ENCODE measurements around the gene DHCR7. TPM values are rescaled to one million over a fixed set of nuclear protein-coding genes. Genes with fewer than 3 reads are reported as not detected.

DHCR7 gene, protein sequence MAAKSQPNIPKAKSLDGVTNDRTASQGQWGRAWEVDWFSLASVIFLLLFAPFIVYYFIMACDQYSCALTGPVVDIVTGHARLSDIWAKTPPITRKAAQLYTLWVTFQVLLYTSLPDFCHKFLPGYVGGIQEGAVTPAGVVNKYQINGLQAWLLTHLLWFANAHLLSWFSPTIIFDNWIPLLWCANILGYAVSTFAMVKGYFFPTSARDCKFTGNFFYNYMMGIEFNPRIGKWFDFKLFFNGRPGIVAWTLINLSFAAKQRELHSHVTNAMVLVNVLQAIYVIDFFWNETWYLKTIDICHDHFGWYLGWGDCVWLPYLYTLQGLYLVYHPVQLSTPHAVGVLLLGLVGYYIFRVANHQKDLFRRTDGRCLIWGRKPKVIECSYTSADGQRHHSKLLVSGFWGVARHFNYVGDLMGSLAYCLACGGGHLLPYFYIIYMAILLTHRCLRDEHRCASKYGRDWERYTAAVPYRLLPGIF
- 58.3 and 60.4 TPM in 2 replicates for total RNA-seq

DNA sequence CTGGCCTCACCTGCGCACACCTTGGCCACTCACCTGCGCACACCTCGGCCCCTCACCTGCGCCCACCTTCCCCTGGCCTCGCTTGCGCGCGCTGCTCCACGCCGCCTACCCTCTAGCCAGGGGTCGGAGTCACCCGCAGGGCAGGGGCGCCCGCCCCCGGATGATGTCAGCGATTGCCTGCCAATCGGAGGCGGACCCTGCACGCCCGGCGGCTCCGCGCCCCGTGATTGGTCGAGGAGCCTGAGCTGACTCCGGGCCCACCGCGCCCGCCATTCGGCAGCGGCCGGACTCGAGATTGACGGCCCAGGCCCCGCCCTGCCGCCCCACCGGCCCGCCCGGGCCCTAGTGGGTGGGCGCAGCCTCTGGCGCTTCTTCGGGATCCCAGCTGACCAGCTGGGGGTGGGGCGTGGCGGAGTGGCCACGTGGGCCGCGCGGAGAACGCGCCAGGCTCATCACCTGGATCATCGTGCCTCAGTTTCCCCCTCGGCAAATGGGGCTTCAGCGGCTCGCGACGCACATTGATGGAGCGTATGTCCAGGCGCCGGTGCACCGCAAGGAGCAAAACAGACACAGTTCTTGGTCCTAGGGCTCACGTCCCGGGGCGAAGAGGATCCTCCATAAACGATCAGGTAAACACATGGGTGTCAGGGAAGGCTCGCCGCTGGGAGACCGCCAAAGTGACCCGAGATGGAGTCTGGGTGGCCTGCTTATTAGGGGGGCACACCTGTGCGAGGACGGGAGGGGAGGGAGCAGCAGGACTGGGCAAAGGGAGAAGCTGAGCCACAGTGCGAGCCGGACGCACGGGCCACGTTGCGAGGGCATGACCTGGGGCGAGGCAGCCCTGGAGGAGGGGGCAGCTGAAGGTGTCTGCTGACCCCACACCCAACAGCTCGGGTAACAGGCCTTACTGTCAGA, at the start of gene DHCR7:
DHCR7 (minus strand) TSS at position 137 of the 915 bp plus-strand sequence. CDS start 3,441 bp downstream, outside the sequence.
- DNase-seq (ENCODE audit: insufficient read length, low spot score, missing footprints), result peak; percentile 100
- TF ChIP-seq, protein P1, sequence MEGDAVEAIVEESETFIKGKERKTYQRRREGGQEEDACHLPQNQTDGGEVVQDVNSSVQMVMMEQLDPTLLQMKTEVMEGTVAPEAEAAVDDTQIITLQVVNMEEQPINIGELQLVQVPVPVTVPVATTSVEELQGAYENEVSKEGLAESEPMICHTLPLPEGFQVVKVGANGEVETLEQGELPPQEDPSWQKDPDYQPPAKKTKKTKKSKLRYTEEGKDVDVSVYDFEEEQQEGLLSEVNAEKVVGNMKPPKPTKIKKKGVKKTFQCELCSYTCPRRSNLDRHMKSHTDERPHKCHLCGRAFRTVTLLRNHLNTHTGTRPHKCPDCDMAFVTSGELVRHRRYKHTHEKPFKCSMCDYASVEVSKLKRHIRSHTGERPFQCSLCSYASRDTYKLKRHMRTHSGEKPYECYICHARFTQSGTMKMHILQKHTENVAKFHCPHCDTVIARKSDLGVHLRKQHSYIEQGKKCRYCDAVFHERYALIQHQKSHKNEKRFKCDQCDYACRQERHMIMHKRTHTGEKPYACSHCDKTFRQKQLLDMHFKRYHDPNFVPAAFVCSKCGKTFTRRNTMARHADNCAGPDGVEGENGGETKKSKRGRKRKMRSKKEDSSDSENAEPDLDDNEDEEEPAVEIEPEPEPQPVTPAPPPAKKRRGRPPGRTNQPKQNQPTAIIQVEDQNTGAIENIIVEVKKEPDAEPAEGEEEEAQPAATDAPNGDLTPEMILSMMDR (IDR thresholded peaks at IDR 0.05; ENCODE audit: extremely low read depth, low read depth, low read length), result no peak
- peaks cover 4% of the 10 kb centered on the region for H4K20me1 ChIP-seq (ENCODE audit: insufficient read depth, low read length)
- peaks cover 9% of the 10 kb centered on the region for H3K36me3 ChIP-seq (ENCODE audit: insufficient read depth, low read length)
- H2AFZ ChIP-seq (ENCODE audit: low read length), result peak within 1 kb of the TSS; percentile 92
- peak within 1 kb of the TSS; percentile 91 for H3K4me3 ChIP-seq (ENCODE audit: insufficient read depth, low read length)
- peak within 1 kb of the TSS; percentile 50 for H3K27ac ChIP-seq (ENCODE audit: low read depth, low read length)
- H3K4me2 ChIP-seq (ENCODE audit: insufficient read depth, low read length), result peak within 1 kb of the TSS; percentile 92
- H3K79me2 ChIP-seq (ENCODE audit: insufficient read depth, low read length), result peaks cover 19% of the 10 kb centered on the region
- H3K9me3 ChIP-seq (ENCODE audit: low read depth, low read length), result no peaks in the 10 kb centered on the region
- H3K4me1 ChIP-seq (ENCODE audit: insufficient read depth, low read length), result peaks cover 26% of the 10 kb centered on the region
- no peaks in the 10 kb centered on the region for H3K27me3 ChIP-seq (ENCODE audit: insufficient read depth, low read length)

DNA sequence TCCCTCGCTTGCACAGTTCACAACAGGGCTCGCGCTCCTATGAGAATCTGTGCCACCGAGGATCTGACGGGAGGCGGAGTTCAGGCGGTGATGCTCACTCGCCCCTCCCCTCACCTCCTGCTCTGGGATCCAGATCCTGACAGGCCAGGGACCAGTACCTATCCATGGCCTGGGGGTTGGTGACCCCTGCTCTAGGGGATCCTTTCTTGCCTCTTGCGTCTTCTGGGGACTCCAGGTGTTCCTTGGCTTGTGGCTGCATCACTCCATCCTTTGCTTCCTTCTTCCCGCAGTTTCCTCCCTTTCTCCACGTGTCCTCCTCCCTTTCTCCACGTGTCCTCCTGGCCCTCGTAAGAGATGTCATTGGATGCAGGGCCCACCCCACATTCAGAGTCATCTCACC, 48.2 kb upstream of the DHCR7 start:
- Histone ChIP-seq H2AFZ (ENCODE audit: low read length) (no peak overlapping the region), H3K4me1 (ENCODE audit: insufficient read depth, low read length) (no peaks in the 10 kb centered on the region), H4K20me1 (ENCODE audit: insufficient read depth, low read length) (peaks cover 2% of the 10 kb centered on the region), H3K36me3 (ENCODE audit: insufficient read depth, low read length) (peaks cover 32% of the 10 kb centered on the region), H3K79me2 (ENCODE audit: insufficient read depth, low read length) (no peaks in the 10 kb centered on the region), H3K4me3 (ENCODE audit: insufficient read depth, low read length) (no peak overlapping the region), H3K9me3 (ENCODE audit: low read depth, low read length) (no peaks in the 10 kb centered on the region), H3K27me3 (ENCODE audit: insufficient read depth, low read length) (no peaks in the 10 kb centered on the region), H3K4me2 (ENCODE audit: insufficient read depth, low read length) (no peak overlapping the region), H3K27ac (ENCODE audit: low read depth, low read length) (no peak overlapping the region)
- TF ChIP-seq, protein P1 (IDR thresholded peaks at IDR 0.05; ENCODE audit: extremely low read depth, low read depth, low read length), result no peak
- DNase-seq (ENCODE audit: insufficient read length, low spot score, missing footprints), result no peak

DNA sequence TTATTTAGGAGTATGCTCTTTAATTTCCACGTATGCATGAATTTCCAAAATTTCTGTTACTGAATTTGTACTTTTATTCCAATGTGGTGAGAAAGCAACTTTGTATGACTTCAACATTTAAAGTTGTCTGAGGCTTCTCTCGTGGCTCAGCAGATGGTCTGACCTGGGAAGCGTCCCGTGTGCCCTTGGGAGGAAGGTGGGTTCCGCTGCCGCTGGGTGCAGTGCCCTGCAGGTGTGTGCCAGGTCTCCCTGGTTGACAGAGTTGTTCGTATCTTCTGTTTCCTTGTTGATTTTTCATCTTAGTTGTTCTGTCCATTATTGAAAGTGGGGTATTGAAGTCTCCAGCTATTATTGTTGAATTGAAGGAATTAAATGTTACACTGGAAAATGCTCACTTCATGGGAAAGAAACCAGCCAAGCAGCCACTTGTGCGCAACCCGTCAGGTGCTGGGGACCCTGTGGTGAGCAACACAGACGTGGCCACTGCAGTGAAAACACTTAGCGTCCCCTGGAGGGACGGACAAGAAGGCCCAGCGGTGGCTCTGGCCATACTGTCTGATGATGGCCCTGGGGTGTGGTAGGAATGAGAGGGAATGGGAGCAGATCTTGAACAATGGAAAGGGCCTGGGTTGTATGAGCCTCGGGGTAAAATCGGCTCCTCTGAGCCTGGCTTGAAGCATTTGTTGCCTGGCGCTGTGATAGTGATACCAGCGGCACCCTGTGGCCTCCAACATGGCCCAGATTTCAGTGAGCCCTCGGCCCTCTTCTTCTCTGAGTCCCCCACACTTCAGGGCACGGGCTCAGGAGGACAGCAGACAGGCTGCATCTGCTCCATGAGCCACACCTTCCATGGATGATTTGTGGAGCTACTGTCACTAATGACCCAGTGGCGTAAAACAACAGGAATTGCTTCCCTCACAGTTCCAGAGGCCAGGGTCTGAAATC, 47.4 kb upstream of the DHCR7 start:
- Histone ChIP-seq H4K20me1 (ENCODE audit: insufficient read depth, low read length) (peaks cover 2% of the 10 kb centered on the region), H3K4me1 (ENCODE audit: insufficient read depth, low read length) (no peaks in the 10 kb centered on the region), H3K27me3 (ENCODE audit: insufficient read depth, low read length) (no peaks in the 10 kb centered on the region), H3K4me3 (ENCODE audit: insufficient read depth, low read length) (no peak overlapping the region), H2AFZ (ENCODE audit: low read length) (no peak overlapping the region), H3K9me3 (ENCODE audit: low read depth, low read length) (no peaks in the 10 kb centered on the region), H3K27ac (ENCODE audit: low read depth, low read length) (no peak overlapping the region), H3K4me2 (ENCODE audit: insufficient read depth, low read length) (no peak overlapping the region), H3K36me3 (ENCODE audit: insufficient read depth, low read length) (peaks cover 35% of the 10 kb centered on the region), H3K79me2 (ENCODE audit: insufficient read depth, low read length) (no peaks in the 10 kb centered on the region)
- TF ChIP-seq, protein P1 (IDR thresholded peaks at IDR 0.05; ENCODE audit: extremely low read depth, low read depth, low read length), result no peak
- no peak for DNase-seq (ENCODE audit: insufficient read length, low spot score, missing footprints)
